HuH-7.5 (cell line): ENCODE data around the gene SLC25A31.

Experiments
- DNase-seq: peaks from one replicate; pipeline ENCODE4 v3.0.0; 2011; ENCODE audit warnings: low spot score

SLC25A31 gene

DNA sequence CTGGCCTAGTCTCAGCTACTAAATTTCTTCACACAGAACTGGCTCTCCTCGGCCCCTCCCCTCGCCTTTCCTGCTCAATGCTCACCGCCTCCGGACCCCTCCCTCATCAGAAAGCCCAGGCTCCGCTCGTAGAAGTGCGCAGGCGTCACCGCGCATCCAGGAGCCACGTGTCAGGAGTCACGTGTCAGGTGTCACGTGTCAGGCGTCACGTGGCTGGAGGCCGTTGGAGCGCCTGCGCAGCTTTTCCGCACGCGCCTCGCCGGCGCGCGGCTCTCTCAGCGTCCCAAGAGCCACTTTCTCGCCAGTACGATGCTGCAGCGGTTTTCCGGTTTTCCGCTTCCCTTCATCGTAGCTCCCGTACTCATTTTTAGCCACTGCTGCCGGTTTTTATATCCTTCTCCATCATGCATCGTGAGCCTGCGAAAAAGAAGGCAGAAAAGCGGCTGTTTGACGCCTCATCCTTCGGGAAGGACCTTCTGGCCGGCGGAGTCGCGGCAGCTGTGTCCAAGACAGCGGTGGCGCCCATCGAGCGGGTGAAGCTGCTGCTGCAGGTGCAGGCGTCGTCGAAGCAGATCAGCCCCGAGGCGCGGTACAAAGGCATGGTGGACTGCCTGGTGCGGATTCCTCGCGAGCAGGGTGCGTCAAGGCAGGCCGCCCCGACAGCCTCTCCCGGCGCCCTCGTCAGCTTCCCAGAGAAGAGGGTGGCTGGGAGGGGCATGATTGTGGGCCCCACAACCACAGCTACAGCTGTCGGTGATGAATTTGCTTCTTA is at the start of gene SLC25A31:
SLC25A31 (plus strand) TSS at position 259 of the 772 bp plus-strand sequence; CDS start at position 405, 146 bp downstream.
- DNase-seq: no peak

- DNase-seq: no peak
These were observed 44.9 kb upstream of the SLC25A31 start for GRCh38 chr4:127685292-127685691.

- no peak for DNase-seq
These were observed 43.5 kb upstream of the SLC25A31 start for GRCh38 chr4:127686658-127687057.

DNA sequence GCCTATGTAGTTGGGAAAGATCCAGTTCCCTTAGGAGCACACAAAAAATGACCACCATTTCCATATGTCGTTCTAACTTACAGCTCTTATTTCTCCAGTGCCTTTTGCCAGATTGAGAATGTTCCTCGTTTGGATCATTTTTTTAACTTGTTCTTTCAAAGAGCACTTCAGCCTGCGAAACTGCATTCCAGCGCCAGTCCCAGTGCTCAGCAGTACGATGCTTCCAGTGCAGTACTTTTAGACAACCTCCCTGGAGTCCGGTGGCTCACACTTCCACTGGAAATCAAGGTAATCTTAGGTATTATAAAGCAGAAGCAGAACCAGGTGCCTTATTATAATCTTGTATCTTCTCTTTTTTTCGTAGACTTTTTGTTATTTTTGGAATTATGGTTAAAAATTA is 42.6 kb upstream of the SLC25A31 start:
- DNase-seq: no peak

DNA sequence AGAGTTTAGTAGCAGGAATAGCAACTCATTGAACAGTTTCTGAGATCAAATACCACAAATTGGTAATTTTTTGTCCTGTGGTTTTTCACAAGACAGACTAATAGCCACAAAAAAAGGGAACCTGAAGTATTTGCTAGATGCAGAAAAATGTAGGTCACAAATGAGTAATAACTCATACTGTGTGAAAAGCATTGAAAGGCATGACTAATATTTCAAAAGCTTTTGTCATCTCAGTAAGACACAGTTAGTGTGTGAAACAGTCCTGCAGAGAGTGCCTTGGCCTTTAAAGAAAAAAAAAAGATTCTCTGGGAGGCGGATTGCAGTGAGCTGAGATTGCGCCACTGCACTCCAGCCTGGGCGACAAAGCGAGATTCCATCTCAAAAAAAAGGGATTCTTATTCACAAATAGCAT is 31.4 kb upstream of the SLC25A31 start:
- no peak for DNase-seq

- no peak for DNase-seq
These were observed 21.2 kb upstream of the SLC25A31 start for GRCh38 chr4:127708985-127709384.

DNA sequence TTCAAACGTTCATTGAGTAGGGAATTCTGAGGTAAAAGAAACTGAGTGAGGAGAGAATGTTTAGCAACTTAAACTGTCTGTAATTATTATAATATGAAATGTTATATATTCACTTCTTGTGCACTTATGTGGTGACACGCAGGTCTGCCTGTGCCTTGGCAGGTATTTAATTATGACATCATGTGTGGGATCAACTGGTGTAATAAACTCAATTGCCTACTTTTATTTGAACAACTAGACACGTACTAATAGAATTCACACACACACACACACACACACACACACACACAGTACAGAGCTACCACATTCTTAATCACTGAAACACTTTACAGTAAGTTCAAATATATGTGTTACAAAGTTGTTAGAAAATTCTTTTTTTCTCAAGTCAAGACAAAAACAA is 20.7 kb upstream of the SLC25A31 start:
- DNase-seq: no peak

DNA sequence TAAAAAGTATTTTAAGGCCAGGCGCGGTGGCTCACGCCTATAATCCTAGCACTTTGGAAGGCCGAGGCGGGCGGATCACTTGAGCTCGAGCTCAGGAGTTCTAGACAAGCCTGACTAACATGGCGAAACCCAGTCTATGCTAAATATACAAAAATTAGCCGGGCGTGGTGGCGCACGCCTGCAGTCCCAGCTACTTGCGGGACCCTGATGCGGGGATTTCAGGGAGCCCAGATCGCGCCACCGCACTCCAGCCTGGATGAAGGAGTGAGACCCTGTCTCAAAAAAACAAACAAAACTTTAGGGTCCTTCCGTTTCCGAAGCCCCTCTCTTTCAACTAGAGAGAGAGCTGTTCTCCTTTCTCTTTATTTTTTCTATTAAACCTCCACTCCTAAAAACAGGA is 1.2 kb downstream of the SLC25A31 start:
- no peak for DNase-seq

- DNase-seq: peak; percentile 19
These were observed 2.6 kb downstream of the SLC25A31 start for GRCh38 chr4:127732623-127733328.

DNA sequence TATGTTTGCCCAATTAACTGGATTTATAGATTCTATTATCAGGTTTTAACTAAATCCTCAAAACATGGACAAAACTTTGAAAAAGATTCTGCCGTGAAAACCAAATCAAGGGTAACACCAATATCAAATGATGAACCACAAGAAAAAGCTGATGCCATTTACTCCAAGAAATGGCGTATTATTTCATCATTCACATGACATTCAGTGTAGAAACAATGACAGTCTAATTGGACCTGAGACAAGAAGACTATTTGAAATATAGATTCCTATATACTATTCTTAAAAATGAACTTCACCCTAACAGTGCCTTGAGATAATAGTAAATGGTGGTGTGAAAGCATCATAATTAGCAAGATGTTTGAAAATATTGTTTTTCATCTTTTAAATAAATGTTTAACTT is 4.8 kb downstream of the SLC25A31 start:
- DNase-seq: no peak

GRCh38 chr4:127737295-127737694 is 7.1 kb downstream of the SLC25A31 start:
- DNase-seq: no peak

GRCh38 chr4:127741247-127741646 is 11.0 kb downstream of the SLC25A31 start:
- DNase-seq: no peak

DNA sequence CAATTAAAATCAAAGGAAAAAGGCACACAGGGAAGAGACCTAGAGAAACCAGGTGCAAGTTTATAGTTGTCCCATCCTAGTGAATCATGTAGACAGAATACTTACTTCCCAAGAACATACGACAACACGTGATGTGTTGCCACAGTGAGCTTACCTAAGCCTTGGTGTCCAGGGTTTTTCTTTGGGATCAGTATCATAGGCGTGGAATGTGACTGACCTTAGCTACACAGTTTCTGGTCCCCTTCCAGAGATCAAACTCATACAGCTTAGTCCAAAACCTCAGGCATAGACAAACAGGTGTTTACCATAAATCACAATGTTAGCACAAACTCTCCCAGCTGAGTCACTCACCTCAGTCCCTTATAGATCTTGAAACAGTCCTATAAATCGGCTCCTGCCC is 17.7 kb downstream of the SLC25A31 start:
- DNase-seq: no peak

- no peak for DNase-seq
These were observed 18.8 kb downstream of the SLC25A31 start for GRCh38 chr4:127748957-127749356.

GRCh38 chr4:127756906-127757305 is 26.7 kb downstream of the SLC25A31 start:
- DNase-seq: no peak

DNA sequence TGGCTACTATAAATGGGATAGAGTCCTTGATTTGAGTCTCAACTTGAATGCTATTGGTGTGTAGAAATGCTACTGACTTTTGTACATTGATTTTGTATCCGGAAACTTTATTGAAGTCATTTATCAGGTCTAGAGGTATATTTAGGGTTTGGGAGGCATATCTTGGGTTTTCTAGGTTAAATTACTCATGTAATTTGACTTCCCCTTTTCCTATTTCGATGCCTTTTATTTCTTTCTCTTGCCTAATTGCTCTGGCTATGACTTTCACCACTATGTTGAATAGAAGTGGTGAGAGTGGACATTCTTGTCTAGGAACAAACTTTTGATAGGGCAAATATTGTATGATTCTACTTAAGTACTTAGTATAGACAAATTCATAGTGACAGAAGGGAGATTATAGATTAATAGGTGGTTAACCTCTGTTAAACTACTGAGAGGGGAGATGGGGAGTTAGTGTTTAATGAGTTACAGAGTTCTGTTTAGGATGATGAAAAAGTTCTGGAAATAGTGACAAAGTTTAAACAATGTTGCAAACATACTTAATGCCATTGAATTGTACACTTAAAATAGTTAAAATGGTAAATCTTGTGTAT is 29.1 kb downstream of the SLC25A31 start:
- DNase-seq: no peak

DNA sequence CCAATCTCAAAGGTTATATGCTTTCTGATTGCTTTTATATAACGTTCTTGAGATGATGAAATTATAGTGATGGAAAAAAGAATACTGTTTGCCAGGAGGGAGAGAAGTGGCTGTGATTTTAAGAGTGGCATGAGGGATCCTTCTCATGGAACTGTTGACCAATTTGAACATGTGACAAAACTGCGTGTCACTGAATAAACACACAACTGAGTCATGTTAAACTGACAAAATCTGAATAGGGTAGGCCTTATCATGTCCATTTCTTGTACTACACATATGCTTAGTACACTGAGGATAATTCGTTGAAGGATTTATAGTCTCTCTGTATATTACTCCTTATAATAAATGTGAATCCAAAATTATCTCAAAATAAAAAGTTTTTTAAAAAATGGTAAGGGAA is 29.7 kb downstream of the SLC25A31 start:
- DNase-seq: no peak

GRCh38 chr4:127771535-127772275 is 41.5 kb downstream of the SLC25A31 start:
- no peak for DNase-seq

- no peak for DNase-seq
These were observed 42.8 kb downstream of the SLC25A31 start for GRCh38 chr4:127772769-127773671.

- DNase-seq: no peak
These were observed 45.6 kb downstream of the SLC25A31 start for GRCh38 chr4:127775843-127776242.

DNA sequence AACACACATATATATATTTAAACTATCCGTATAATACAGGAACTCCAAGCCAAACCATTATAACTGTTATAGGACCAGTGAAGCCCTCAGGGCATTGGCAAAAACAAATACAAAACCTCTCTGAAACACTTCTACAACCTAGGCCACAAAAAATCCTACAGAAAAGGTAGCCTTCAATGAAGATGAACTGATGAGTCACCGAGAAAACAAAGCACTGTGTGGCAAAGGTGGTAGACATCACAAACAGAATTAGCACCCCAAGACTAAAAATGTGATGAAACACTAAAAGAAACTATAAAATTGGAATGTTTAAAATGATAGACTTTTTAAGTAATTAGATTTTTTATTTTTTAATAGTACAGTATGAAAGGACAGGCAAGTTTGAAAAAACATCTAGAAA is 46.4 kb downstream of the SLC25A31 start:
- no peak for DNase-seq
